OCI-LY1 (cell line): ENCODE data around the gene NUDCD3.

Source experiments
- EZH2 ChIP-seq: fragments of 200-600 bp; sonication (generic), shearing (Covaris generic); IDR thresholded peaks from 2 replicates; pipeline ENCODE4 v1.8.0; 2017; ENCODE audit warnings: borderline replicate concordance, mixed run types, mild to moderate bottlenecking, antibody characterized with exemption, low read length, moderate library complexity, mixed read lengths
- TF ChIP-seq, protein P1 (sequence below): fragments of 200-600 bp; sonication (generic), shearing (Covaris generic); IDR thresholded peaks from 2 replicates; pipeline ENCODE4 v1.5.1; 2017; ENCODE audit warnings: mild to moderate bottlenecking, antibody characterized with exemption, low read length, moderate library complexity, mixed read lengths

DNA sequence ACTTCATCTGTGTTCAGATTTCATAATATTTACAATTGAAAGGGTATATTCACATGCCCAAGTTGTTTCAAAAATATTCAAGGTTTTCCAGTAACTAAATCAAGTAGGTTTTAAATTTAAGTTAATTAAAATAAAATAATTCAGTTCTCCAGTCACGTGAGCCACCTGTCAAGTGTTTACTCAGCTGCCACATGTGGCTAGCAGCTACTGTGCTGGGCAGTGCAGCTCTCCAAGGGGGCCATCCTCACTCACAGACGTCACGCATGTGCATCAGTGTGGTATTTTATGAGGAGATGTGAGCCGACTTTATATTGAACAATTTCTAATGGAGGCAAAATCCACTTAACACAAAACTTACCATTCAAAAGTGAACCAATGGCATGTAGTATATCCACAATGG, 95.4 kb downstream of the NUDCD3 start:
- TF ChIP-seq, protein P1, sequence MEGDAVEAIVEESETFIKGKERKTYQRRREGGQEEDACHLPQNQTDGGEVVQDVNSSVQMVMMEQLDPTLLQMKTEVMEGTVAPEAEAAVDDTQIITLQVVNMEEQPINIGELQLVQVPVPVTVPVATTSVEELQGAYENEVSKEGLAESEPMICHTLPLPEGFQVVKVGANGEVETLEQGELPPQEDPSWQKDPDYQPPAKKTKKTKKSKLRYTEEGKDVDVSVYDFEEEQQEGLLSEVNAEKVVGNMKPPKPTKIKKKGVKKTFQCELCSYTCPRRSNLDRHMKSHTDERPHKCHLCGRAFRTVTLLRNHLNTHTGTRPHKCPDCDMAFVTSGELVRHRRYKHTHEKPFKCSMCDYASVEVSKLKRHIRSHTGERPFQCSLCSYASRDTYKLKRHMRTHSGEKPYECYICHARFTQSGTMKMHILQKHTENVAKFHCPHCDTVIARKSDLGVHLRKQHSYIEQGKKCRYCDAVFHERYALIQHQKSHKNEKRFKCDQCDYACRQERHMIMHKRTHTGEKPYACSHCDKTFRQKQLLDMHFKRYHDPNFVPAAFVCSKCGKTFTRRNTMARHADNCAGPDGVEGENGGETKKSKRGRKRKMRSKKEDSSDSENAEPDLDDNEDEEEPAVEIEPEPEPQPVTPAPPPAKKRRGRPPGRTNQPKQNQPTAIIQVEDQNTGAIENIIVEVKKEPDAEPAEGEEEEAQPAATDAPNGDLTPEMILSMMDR, result no peak
- TF ChIP-seq EZH2, result no peak
